H9 (cell line): ENCODE data around the gene ELK1. TPM values are rescaled to one million over a fixed set of nuclear protein-coding genes. Genes with fewer than 3 reads are reported as not detected.
A peak's percentile ranks its signal among the peaks of the same experiment; 100 is the strongest.

ENCODE experiments used
- DNase-seq: peaks from one replicate; pipeline ENCODE4 v3.0.0-alpha.2; 2017
- H2AFZ ChIP-seq: one replicate; pipeline ENCODE4 v1.6.1; 2013; ENCODE audit warnings: mild to moderate bottlenecking, low read length, control low read depth, moderate library complexity
- H2AK5ac ChIP-seq: 2 replicates; pipeline ENCODE4 v1.6.1; 2013; ENCODE audit warnings: low read length, control low read depth, mixed read lengths; ENCODE audit not compliant: insufficient read length
- H2BK120ac ChIP-seq: one replicate; pipeline ENCODE4 v1.6.1; 2013; ENCODE audit warnings: low read depth, mild to moderate bottlenecking, low read length, control low read depth, inconsistent platforms; ENCODE audit not compliant: poor library complexity, severe bottlenecking
- H2BK12ac ChIP-seq: 2 replicates; pipeline ENCODE4 v1.6.1; 2013; ENCODE audit warnings: low read length, control low read depth, mixed read lengths, low read depth; ENCODE audit not compliant: insufficient read length
- H2BK15ac ChIP-seq: 2 replicates; pipeline ENCODE4 v1.6.1; 2013; ENCODE audit warnings: low read depth, low read length, control low read depth
- H2BK20ac ChIP-seq: one replicate; pipeline ENCODE4 v1.6.1; 2013; ENCODE audit warnings: low read depth, mild to moderate bottlenecking, low read length, control low read depth, inconsistent platforms; ENCODE audit not compliant: poor library complexity, severe bottlenecking
- H2BK5ac ChIP-seq: 2 replicates; pipeline ENCODE4 v1.6.1; 2013; ENCODE audit warnings: low read length, control low read depth, mixed read lengths; ENCODE audit not compliant: insufficient read length
- H3K14ac ChIP-seq: 2 replicates; pipeline ENCODE4 v1.6.1; 2013; ENCODE audit warnings: low read length, control low read depth; ENCODE audit not compliant: insufficient read depth
- H3K18ac ChIP-seq: 2 replicates; pipeline ENCODE4 v1.6.1; 2013; ENCODE audit warnings: low read depth, mild to moderate bottlenecking, mixed read lengths, low read length, control low read depth; ENCODE audit not compliant: insufficient read length
- H3K23ac ChIP-seq: 2 replicates; pipeline ENCODE4 v1.6.1; 2013; ENCODE audit warnings: low read length, control low read depth, mixed read lengths, low read depth; ENCODE audit not compliant: insufficient read length
- H3K23me2 ChIP-seq: 2 replicates; pipeline ENCODE4 v1.6.1; 2013; ENCODE audit warnings: low read depth, mild to moderate bottlenecking, mixed read lengths, low read length, control low read depth; ENCODE audit not compliant: insufficient read length, poor library complexity, severe bottlenecking
- H3K27ac ChIP-seq: 2 replicates; pipeline ENCODE4 v1.5.1; 2013; ENCODE audit warnings: low read length, control low read depth, mixed read lengths, low read depth; ENCODE audit not compliant: insufficient read length
- H3K27me3 ChIP-seq: 2 replicates; pipeline ENCODE4 v1.6.1; 2013; ENCODE audit warnings: low read length, control low read depth, inconsistent platforms; ENCODE audit not compliant: insufficient read depth
- H3K4ac ChIP-seq: 2 replicates; pipeline ENCODE4 v1.6.1; 2013; ENCODE audit warnings: low read depth, mild to moderate bottlenecking, control low read depth, inconsistent platforms, low read length, moderate library complexity
- H3K4me1 ChIP-seq: 2 replicates; pipeline ENCODE4 v1.6.1; 2013; ENCODE audit warnings: low read length, control low read depth, inconsistent platforms; ENCODE audit not compliant: insufficient read depth
- H3K4me2 ChIP-seq: 2 replicates; pipeline ENCODE4 v1.6.1; 2013; ENCODE audit warnings: low read length, control low read depth, mixed read lengths; ENCODE audit not compliant: insufficient read length, insufficient read depth
- H3K56ac ChIP-seq: 2 replicates; pipeline ENCODE4 v1.6.1; 2013; ENCODE audit warnings: low read depth, mild to moderate bottlenecking, mixed read lengths, low read length, control low read depth; ENCODE audit not compliant: insufficient read length
- H3K79me1 ChIP-seq: 2 replicates; pipeline ENCODE4 v1.6.1; 2013; ENCODE audit warnings: low read depth, mild to moderate bottlenecking, moderate library complexity, low read length, control low read depth, inconsistent platforms; ENCODE audit not compliant: insufficient read depth, poor library complexity, severe bottlenecking
- H3K79me2 ChIP-seq: 2 replicates; pipeline ENCODE4 v1.6.1; 2013; ENCODE audit warnings: low read length, control low read depth, inconsistent platforms; ENCODE audit not compliant: insufficient read depth
- H3K9ac ChIP-seq: 2 replicates; pipeline ENCODE4 v1.6.1; 2013; ENCODE audit warnings: low read length, control low read depth, mixed read lengths; ENCODE audit not compliant: insufficient read length; ENCODE audit errors: extremely low read depth
- H3K9me3 ChIP-seq: one replicate; pipeline ENCODE4 v1.6.1; 2013; ENCODE audit warnings: low read depth, low read length, inconsistent platforms; ENCODE audit not compliant: control insufficient read depth
- H3T11ph ChIP-seq: one replicate; pipeline ENCODE4 v1.6.1; 2013; ENCODE audit warnings: mild to moderate bottlenecking, low read length, control low read depth, inconsistent platforms
- H4K20me1 ChIP-seq: one replicate; pipeline ENCODE4 v1.6.1; 2013; ENCODE audit not compliant: control insufficient read depth, insufficient read length, insufficient read depth
- H4K5ac ChIP-seq: 2 replicates; pipeline ENCODE4 v1.6.1; 2013; ENCODE audit warnings: low read depth, mild to moderate bottlenecking, mixed read lengths, low read length, control low read depth; ENCODE audit not compliant: insufficient read length
- H4K8ac ChIP-seq: replicated peaks from 2 replicates; pipeline ENCODE4 v1.6.1; 2013; ENCODE audit warnings: low read length, control low read depth, mixed read lengths, low read depth; ENCODE audit not compliant: insufficient read length
- H4K91ac ChIP-seq: 2 replicates; pipeline ENCODE4 v1.6.1; 2013; ENCODE audit warnings: low read depth, mild to moderate bottlenecking, moderate library complexity, mixed read lengths, low read length, control low read depth; ENCODE audit not compliant: insufficient read length
- H3K27ac Mint-ChIP-seq, 3 experiments: 2 replicates in 2 of 3; 3 replicates in 1 of 3; pipeline ENCODE4 v1.8.0; 2020 to 2021; ENCODE audit warnings: mixed read lengths in 3 of 3, mild to moderate bottlenecking in 1 of 3, moderate library complexity in 1 of 3
- H3K27me3 Mint-ChIP-seq: 2 replicates; pipeline ENCODE4 v1.8.0; 2021; ENCODE audit warnings: low read depth, mild to moderate bottlenecking, moderate library complexity, mixed read lengths
- H3K36me3 Mint-ChIP-seq, 3 experiments: 2 replicates in 2 of 3; 3 replicates in 1 of 3; pipeline ENCODE4 v1.8.0; 2020 to 2021; ENCODE audit warnings: low read depth in 3 of 3, mixed read lengths in 3 of 3; ENCODE audit not compliant: insufficient read depth in 1 of 3
- H3K4me1 Mint-ChIP-seq, 2 experiments: 2 replicates each; pipeline ENCODE4 v1.8.0; 2020; ENCODE audit warnings: mixed read lengths in 2 of 2
- H3K4me3 Mint-ChIP-seq, 2 experiments: 2 replicates in 1 of 2; 3 replicates in 1 of 2; pipeline ENCODE4 v1.8.0; 2020 to 2021; ENCODE audit warnings: mild to moderate bottlenecking in 2 of 2, mixed read lengths in 2 of 2, moderate library complexity in 1 of 2
- H3K9me3 Mint-ChIP-seq, 2 experiments: 2 replicates in 1 of 2; 3 replicates in 1 of 2; pipeline ENCODE4 v1.8.0; 2020; ENCODE audit warnings: mild to moderate bottlenecking in 2 of 2, mixed read lengths in 2 of 2, moderate library complexity in 1 of 2
- CTCF ChIP-seq: fragments of 200-600 bp; sonication (generic); conservative IDR thresholded peaks from 3 replicates; pipeline ENCODE4 v1.8.0; 2021; ENCODE audit warnings: antibody characterized with exemption, mild to moderate bottlenecking
- WGBS: extraction: QIAGEN DNeasy Blood & Tissue Kit; methylation state at CpG from one replicate; pipeline ENCODE4 v1.1.7; 2013; ENCODE audit warnings: missing lambda C conversion rate, low lambda C conversion rate, mixed read lengths; ENCODE audit not compliant: insufficient read length; ENCODE audit errors: extremely low coverage; 5-methylcytosine and 5-hydroxymethylcytosine counted together
- total RNA-seq: library from RNA; stranded (reverse); gene quantifications from 2 replicates; pipeline ENCODE4 v1.2.1, GENCODE V29; 2021

Gene ELK1
- total RNA-seq, 1 experiment from 2014 or later, result 49.8 TPM

- Mint-ChIP-seq H3K4me1 (peaks cover 14 to 16% of the 10 kb centered on the region in 2 experiments), H3K9me3 (peaks cover 81 to 87% of the 10 kb centered on the region in 2 experiments), H3K36me3 (peaks cover 39 to 63% (median 58%) of the 10 kb centered on the region in 3 experiments), H3K27ac (peak overlapping the region in 1 of 3 experiments; percentile 83; a peak in 2 of 7 replicates), H3K4me3 (no peak overlapping the region), H3K27me3 (no peaks in the 10 kb centered on the region; the same call in none of the 2 replicates)
- Histone ChIP-seq H3K23ac (no peak overlapping the region), H3K9me3 (peaks cover 56% of the 10 kb centered on the region), H4K20me1 (no peaks in the 10 kb centered on the region), H3K79me2 (no peaks in the 10 kb centered on the region), H4K91ac (no peak overlapping the region), H3K18ac (no peak overlapping the region), H2BK12ac (no peak overlapping the region), H3K27ac (no peak overlapping the region), H2BK5ac (no peak overlapping the region), H2BK15ac (no peak overlapping the region), H2BK20ac (no peak overlapping the region), H3K14ac (no peak overlapping the region), H3K4ac (no peak overlapping the region), H3K9ac (no peak overlapping the region), H3K4me1 (no peaks in the 10 kb centered on the region), H3T11ph (no peak overlapping the region), H3K27me3 (no peaks in the 10 kb centered on the region), H3K56ac (no peak overlapping the region), H2AFZ (no peak overlapping the region), H4K5ac (no peak overlapping the region), H3K4me2 (no peak overlapping the region), H3K23me2 (no peaks in the 10 kb centered on the region), H2BK120ac (no peak overlapping the region), H2AK5ac (no peak overlapping the region), H3K79me1 (peaks cover 2% of the 10 kb centered on the region), H4K8ac (no peak overlapping the region)
- peak; percentile 54 for DNase-seq
- WGBS, result no CpG with 5 or more reads among the region's 12 CpGs
- TF ChIP-seq CTCF, result peak; percentile 61
Observed at GRCh38 chrX:47644557-47645091, 5.7 kb downstream of the ELK1 start.
